Vagina (tissue), 2 donors: ENCODE results near the gene ZFYVE16. TPM values are rescaled to one million over a fixed set of nuclear protein-coding genes. Genes with fewer than 3 reads are reported as not detected.

Experiments used
- DNase-seq, 2 donors: peaks; one replicate each; pipeline ENCODE4 v3.0.0-alpha.2; 2017; ENCODE audit errors: extremely low spot score in 2 of 2
- H3K27ac ChIP-seq: fragments of 200-600 bp; sonication (generic); one replicate; pipeline ENCODE4 v1.5.1; 2019
- H3K27me3 ChIP-seq: fragments of 200-600 bp; sonication (generic); one replicate; pipeline ENCODE4 v1.5.1; 2019
- H3K36me3 ChIP-seq, 2 donors: fragments of 200-600 bp; sonication (generic); one replicate each; pipeline ENCODE4 v1.5.1; 2017 to 2019
- H3K4me1 ChIP-seq: fragments of 200-600 bp; sonication (generic); one replicate; pipeline ENCODE4 v1.5.1; 2019
- H3K4me3 ChIP-seq, 2 donors: fragments of 200-600 bp; sonication (generic); 1 replicate in 1 of 2; 2 replicates in 1 of 2; pipeline ENCODE4 v1.5.1; 2016 to 2019
- H3K9me3 ChIP-seq: fragments of 200-600 bp; sonication (generic); one replicate; pipeline ENCODE4 v1.5.1; 2019
- POLR2A ChIP-seq, 2 donors: fragments of 450-650 bp; IDR thresholded peaks; one replicate each; pipeline ENCODE4 v1.6.1; 2017; ENCODE audit warnings: antibody characterized with exemption in 2 of 2, mild to moderate bottlenecking in 2 of 2, moderate library complexity in 2 of 2
- POLR2AphosphoS5 ChIP-seq, 2 donors: sonication (generic); formaldehyde crosslinking; IDR thresholded peaks; one replicate each; pipeline ENCODE4 v1.9.0; 2017; ENCODE audit warnings: antibody characterized with exemption in 2 of 2, mild to moderate bottlenecking in 2 of 2, low read depth in 1 of 2; ENCODE audit not compliant: insufficient read depth in 1 of 2
- intact Hi-C: fragments of 100-400 bp; cut with DNase I; formaldehyde crosslinking; loops from one replicate; pipeline ENCODE4 v1.15.1; 2023
- total RNA-seq: library from RNA; depleted of rRNA; stranded (reverse); fragments of >200 nt; gene quantifications from one replicate; pipeline ENCODE4 v1.2.3, GENCODE V29; 2016
- TF ChIP-seq, protein P1 (sequence below), 3 experiments: fragments of 450-650 bp in 2 of 3; fragments of 200-600 bp in 1 of 3; sonication (generic) in 1 of 3; IDR thresholded peaks; one replicate each; pipeline ENCODE4 v1.5.1; 2017 to 2019; ENCODE audit warnings: antibody characterized with exemption in 3 of 3, mild to moderate bottlenecking in 2 of 3, moderate library complexity in 2 of 3

ZFYVE16 gene
- total RNA-seq, 1 donor from 2014 or later = 28.2 TPM

DNA sequence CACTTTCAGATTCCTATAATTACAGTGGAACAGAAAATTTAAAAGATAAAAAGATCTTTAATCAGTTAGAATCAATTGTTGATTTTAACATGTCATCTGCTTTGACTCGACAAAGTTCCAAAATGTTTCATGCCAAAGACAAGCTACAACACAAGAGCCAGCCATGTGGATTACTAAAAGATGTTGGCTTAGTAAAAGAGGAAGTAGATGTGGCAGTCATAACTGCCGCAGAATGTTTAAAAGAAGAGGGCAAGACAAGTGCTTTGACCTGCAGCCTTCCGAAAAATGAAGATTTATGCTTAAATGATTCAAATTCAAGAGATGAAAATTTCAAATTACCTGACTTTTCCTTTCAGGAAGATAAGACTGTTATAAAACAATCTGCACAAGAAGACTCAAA lies 29.5 kb downstream of the ZFYVE16 start:
- no peak for DNase-seq
- Histone ChIP-seq H3K4me3 (no peak overlapping the region), H3K27ac (no peak overlapping the region), H3K36me3 (peaks cover 0 to 22% of the 10 kb centered on the region in 2 donors), H3K4me1 (no peaks in the 10 kb centered on the region), H3K9me3 (no peaks in the 10 kb centered on the region), H3K27me3 (no peaks in the 10 kb centered on the region)
- intact Hi-C loops = no loop called here
- TF ChIP-seq POLR2A (IDR thresholded peaks at IDR 0.05) (no peak), POLR2AphosphoS5 (IDR thresholded peaks at IDR 0.05; ENCODE audit: insufficient read depth in 1 of 2, low read depth in 1 of 2) (no peak)

DNA sequence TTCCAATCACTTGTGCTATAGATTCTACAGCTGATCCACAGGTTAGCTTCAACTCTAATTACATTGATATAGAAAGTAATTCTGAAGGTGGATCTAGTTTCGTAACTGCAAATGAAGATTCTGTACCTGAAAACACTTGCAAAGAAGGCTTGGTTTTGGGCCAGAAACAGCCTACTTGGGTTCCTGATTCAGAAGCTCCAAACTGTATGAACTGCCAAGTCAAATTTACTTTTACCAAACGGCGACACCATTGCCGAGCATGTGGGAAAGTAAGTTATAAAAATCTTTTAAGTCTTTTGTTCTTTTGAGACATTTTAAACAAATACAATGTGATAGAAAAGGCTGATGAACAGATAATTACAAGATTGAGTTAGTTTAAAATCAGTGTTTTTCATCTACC lies 30.9 kb downstream of the ZFYVE16 start:
- intact Hi-C loops = no loop called here
- H3K9me3 ChIP-seq = no peaks in the 10 kb centered on the region
- H3K4me3 ChIP-seq = no peak overlapping the region
- TF ChIP-seq POLR2A (IDR thresholded peaks at IDR 0.05) = no peak
- TF ChIP-seq, protein P1, sequence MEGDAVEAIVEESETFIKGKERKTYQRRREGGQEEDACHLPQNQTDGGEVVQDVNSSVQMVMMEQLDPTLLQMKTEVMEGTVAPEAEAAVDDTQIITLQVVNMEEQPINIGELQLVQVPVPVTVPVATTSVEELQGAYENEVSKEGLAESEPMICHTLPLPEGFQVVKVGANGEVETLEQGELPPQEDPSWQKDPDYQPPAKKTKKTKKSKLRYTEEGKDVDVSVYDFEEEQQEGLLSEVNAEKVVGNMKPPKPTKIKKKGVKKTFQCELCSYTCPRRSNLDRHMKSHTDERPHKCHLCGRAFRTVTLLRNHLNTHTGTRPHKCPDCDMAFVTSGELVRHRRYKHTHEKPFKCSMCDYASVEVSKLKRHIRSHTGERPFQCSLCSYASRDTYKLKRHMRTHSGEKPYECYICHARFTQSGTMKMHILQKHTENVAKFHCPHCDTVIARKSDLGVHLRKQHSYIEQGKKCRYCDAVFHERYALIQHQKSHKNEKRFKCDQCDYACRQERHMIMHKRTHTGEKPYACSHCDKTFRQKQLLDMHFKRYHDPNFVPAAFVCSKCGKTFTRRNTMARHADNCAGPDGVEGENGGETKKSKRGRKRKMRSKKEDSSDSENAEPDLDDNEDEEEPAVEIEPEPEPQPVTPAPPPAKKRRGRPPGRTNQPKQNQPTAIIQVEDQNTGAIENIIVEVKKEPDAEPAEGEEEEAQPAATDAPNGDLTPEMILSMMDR (IDR thresholded peaks at IDR 0.05) = no peak
- TF ChIP-seq POLR2AphosphoS5 (IDR thresholded peaks at IDR 0.05; ENCODE audit: insufficient read depth in 1 of 2, low read depth in 1 of 2) = no peak
- DNase-seq = no peak
- H3K36me3 ChIP-seq = peaks cover 0 to 22% of the 10 kb centered on the region in 2 donors
- H3K4me1 ChIP-seq = no peaks in the 10 kb centered on the region
- no peak overlapping the region for H3K27ac ChIP-seq
- H3K27me3 ChIP-seq = no peaks in the 10 kb centered on the region

DNA sequence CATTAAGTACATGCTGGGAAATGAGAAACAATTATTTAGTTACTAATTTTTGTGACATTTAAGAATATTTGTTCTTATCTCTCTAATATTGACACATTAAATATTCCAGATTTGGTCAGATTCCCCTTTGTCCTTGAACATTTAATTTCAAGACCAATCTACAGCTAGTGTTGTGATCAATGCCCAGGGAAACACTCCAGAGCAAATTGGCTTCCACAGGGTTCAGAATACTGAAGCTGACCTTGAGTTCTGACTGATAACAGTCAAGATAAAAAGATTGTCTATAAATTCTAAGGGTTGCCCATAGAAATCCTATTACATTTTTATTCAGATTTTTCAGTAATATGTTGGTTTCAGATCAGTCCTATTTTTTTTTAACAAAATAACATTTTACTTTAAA lies 31.3 kb downstream of the ZFYVE16 start:
- Histone ChIP-seq H3K27ac (no peak overlapping the region), H3K36me3 (peaks cover 0 to 22% of the 10 kb centered on the region in 2 donors), H3K4me1 (no peaks in the 10 kb centered on the region)

DNA sequence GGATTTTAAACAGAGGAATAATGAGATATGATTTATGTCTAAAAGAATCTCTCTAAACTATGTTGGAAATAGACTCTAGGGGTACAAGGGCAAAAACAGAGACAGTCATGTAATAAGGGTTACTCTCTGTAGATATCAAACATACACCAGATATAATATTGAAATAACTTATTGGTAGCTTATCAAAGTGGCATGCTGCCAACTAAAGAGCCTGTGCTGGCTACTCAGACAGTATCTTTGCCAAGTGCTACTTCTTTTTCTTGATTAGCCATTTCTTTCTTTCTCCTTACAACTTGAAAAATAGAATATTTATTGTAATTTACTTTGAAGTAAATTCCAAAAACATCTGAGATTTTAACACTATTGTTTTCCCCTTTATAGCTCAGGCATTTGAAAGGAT lies 34.9 kb downstream of the ZFYVE16 start:
- intact Hi-C loops = no loop called here
- Histone ChIP-seq H3K27me3 (no peaks in the 10 kb centered on the region), H3K4me3 (no peak overlapping the region), H3K4me1 (no peaks in the 10 kb centered on the region), H3K9me3 (no peaks in the 10 kb centered on the region), H3K27ac (no peak overlapping the region), H3K36me3 (peaks cover 0 to 5% of the 10 kb centered on the region in 2 donors)
- TF ChIP-seq POLR2AphosphoS5 (IDR thresholded peaks at IDR 0.05; ENCODE audit: insufficient read depth in 1 of 2, low read depth in 1 of 2) (no peak), POLR2A (IDR thresholded peaks at IDR 0.05) (no peak)
- TF ChIP-seq, protein P1 (IDR thresholded peaks at IDR 0.05) = no peak
- no peak for DNase-seq

More for the DNA sequence above, 31.3 kb downstream of the ZFYVE16 start:
- H3K27me3 ChIP-seq = no peaks in the 10 kb centered on the region
- TF ChIP-seq POLR2A (IDR thresholded peaks at IDR 0.05) (no peak), POLR2AphosphoS5 (IDR thresholded peaks at IDR 0.05; ENCODE audit: insufficient read depth in 1 of 2, low read depth in 1 of 2) (no peak)
- TF ChIP-seq, protein P1 (IDR thresholded peaks at IDR 0.05) = no peak
- H3K4me3 ChIP-seq = no peak overlapping the region
- no peak for DNase-seq
- intact Hi-C loops = no loop called here
- no peaks in the 10 kb centered on the region for H3K9me3 ChIP-seq

DNA sequence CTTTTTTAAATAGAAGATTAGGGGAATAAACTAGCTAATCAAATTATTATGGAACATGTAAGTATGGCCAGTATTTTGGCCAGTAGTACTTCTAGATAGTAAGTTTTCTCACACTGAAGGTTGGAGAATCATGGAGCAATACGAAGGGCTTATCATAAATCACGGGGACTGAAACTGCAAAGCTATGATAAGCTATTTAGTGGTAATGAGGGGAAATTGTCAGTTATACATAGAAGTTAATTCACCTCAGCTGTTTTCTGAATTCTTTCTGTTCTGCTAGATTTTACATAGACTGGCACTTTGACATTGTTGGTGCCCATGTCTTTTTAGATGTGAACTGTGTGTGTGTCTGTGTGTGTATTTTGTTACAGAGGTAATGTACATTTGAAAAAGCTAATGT lies 45.5 kb downstream of the ZFYVE16 start:
- no peak overlapping the region for H3K27ac ChIP-seq
- no peaks in the 10 kb centered on the region for H3K4me1 ChIP-seq
- no peaks in the 10 kb centered on the region for H3K27me3 ChIP-seq
- no peak overlapping the region for H3K4me3 ChIP-seq
- H3K36me3 ChIP-seq = peaks cover 0 to 35% of the 10 kb centered on the region in 2 donors
- intact Hi-C loops = no loop called here
- no peaks in the 10 kb centered on the region for H3K9me3 ChIP-seq
- TF ChIP-seq, protein P1 (IDR thresholded peaks at IDR 0.05) = no peak
- TF ChIP-seq POLR2A (IDR thresholded peaks at IDR 0.05) (no peak), POLR2AphosphoS5 (IDR thresholded peaks at IDR 0.05; ENCODE audit: insufficient read depth in 1 of 2, low read depth in 1 of 2) (no peak)
- DNase-seq = no peak
